ENCODE data around the gene AKAP13. TPM values are rescaled to one million over a fixed set of nuclear protein-coding genes. Genes with fewer than 3 reads are reported as not detected.

Gene AKAP13
- total RNA-seq, 1 experiment from 2014 or later = 47.3 TPM

GRCh38 chr15:85726454-85726853 is 346.1 kb downstream of the AKAP13 start:
- no peaks in the 10 kb centered on the region for H3K4me1 Mint-ChIP-seq
- H2BK15ac ChIP-seq (ENCODE audit: low read depth, low read length) = no peak overlapping the region
- H2AK5ac ChIP-seq (ENCODE audit: insufficient read length, low read length) = no peak overlapping the region
- H2AFZ ChIP-seq (ENCODE audit: low read length) = no peak overlapping the region
- no peak overlapping the region for H3K4ac ChIP-seq (ENCODE audit: low read depth, low read length)
- H3K9ac ChIP-seq (ENCODE audit: extremely low read depth, insufficient read length, low read length) = no peak overlapping the region
- no peaks in the 10 kb centered on the region for H4K20me1 ChIP-seq (ENCODE audit: control insufficient read depth, insufficient read depth, insufficient read length)
- no peaks in the 10 kb centered on the region for H3K27me3 Mint-ChIP-seq (ENCODE audit: low read depth)
- no peaks in the 10 kb centered on the region; a peak in 1 of 5 replicates for H3K9me3 Mint-ChIP-seq
- no peak overlapping the region for H3K14ac ChIP-seq (ENCODE audit: insufficient read depth, low read length)
- TF ChIP-seq CTCF (conservative IDR thresholded peaks at IDR 0.05) = no peak
- DNase-seq = no peak
- H3K79me2 ChIP-seq (ENCODE audit: insufficient read depth, low read length) = no peaks in the 10 kb centered on the region
- no peaks in the 10 kb centered on the region for H3K4me1 ChIP-seq (ENCODE audit: insufficient read depth, low read length)
- no CpG with 5 or more reads among the region's 2 CpGs for WGBS (ENCODE audit: extremely low coverage, insufficient read length, low lambda C conversion rate)
- H3K4me2 ChIP-seq (ENCODE audit: insufficient read depth, insufficient read length, low read length) = no peak overlapping the region
- no peak overlapping the region for H3K27ac ChIP-seq (ENCODE audit: insufficient read length, low read depth, low read length)
- no peaks in the 10 kb centered on the region for H3K79me1 ChIP-seq (ENCODE audit: insufficient read depth, low read depth, low read length, poor library complexity, severe bottlenecking)
- no peak overlapping the region for H4K8ac ChIP-seq (replicated peaks; ENCODE audit: insufficient read length, low read depth, low read length)
- no peak overlapping the region for H3K27ac Mint-ChIP-seq
- H3T11ph ChIP-seq (ENCODE audit: low read length) = no peak overlapping the region
- no peaks in the 10 kb centered on the region for H3K23me2 ChIP-seq (ENCODE audit: insufficient read length, low read depth, low read length, poor library complexity, severe bottlenecking)
- H3K56ac ChIP-seq (ENCODE audit: insufficient read length, low read depth, low read length) = no peak overlapping the region
- no peak overlapping the region for H3K23ac ChIP-seq (ENCODE audit: insufficient read length, low read depth, low read length)
- H3K18ac ChIP-seq (ENCODE audit: insufficient read length, low read depth, low read length) = no peak overlapping the region
- no peaks in the 10 kb centered on the region for H3K27me3 ChIP-seq (ENCODE audit: insufficient read depth, low read length)
- no peak overlapping the region for H2BK5ac ChIP-seq (ENCODE audit: insufficient read length, low read length)
- H4K5ac ChIP-seq (ENCODE audit: insufficient read length, low read depth, low read length) = no peak overlapping the region
- no peak overlapping the region for H2BK20ac ChIP-seq (ENCODE audit: low read depth, low read length, poor library complexity, severe bottlenecking)
- no peak overlapping the region for H2BK120ac ChIP-seq (ENCODE audit: low read depth, low read length, poor library complexity, severe bottlenecking)
- H2BK12ac ChIP-seq (ENCODE audit: insufficient read length, low read depth, low read length) = no peak overlapping the region
- H3K36me3 Mint-ChIP-seq (ENCODE audit: insufficient read depth in 1 of 3, low read depth in 3 of 3) = peaks cover 10 to 44% (median 31%) of the 10 kb centered on the region in 3 experiments
- H4K91ac ChIP-seq (ENCODE audit: insufficient read length, low read depth, low read length) = no peak overlapping the region
- H3K9me3 ChIP-seq (ENCODE audit: control insufficient read depth, low read depth, low read length) = no peaks in the 10 kb centered on the region
- H3K4me3 Mint-ChIP-seq = no peak overlapping the region
